GM12878 (cell line): ENCODE results near the gene NKAIN2. TPM values are rescaled to one million over a fixed set of nuclear protein-coding genes. Genes with fewer than 3 reads are reported as not detected.

Experiments
- ATAC-seq: fragments of 200-7000 bp; cut with Tn5 transposase; 3 replicates; pipeline ENCODE4 v1.9.1; 2020; ENCODE audit warnings: mild to moderate bottlenecking, moderate library complexity
- BruUV-seq: library from RNA; stranded (reverse); fragments of 400-500 nt; replicated peaks from 2 replicates; lab custom pipeline; 2021; lab: Mats Ljungman, UMichigan
- CTCF ChIA-PET: fragments of 300-600 bp; sonication (Branson Sonifier 250); formaldehyde crosslinking; extraction: SDS; loops from one replicate; lab custom pipeline; 2021; ENCODE audit warnings: inconsistent platforms; lab: Yijun Ruan, JAX
- POLR2A ChIA-PET: fragments of 350-600 bp; formaldehyde crosslinking; extraction: SDS; loops from one replicate; lab custom pipeline; 2021; ENCODE audit warnings: inconsistent platforms; lab: Charles Lee
- RAD21 ChIA-PET: fragments of 300-600 bp; sonication (Branson Sonifier 250); formaldehyde crosslinking; loops from one replicate; lab custom pipeline; 2023; ENCODE audit warnings: antibody characterized with exemption; ENCODE audit not compliant: unreplicated experiment; lab: Charles Lee
- SMC1A ChIA-PET: fragments of 300-600 bp; sonication (Branson Sonifier 250); formaldehyde crosslinking; loops from one replicate; lab custom pipeline; 2023; ENCODE audit not compliant: unreplicated experiment, uncharacterized antibody; lab: Charles Lee
- DNase-seq: peaks from one replicate; pipeline ENCODE4 v3.0.0-alpha.2; 2011; ENCODE audit warnings: low read depth, low spot score
- FAIRE-seq: peaks from 3 replicates; lab custom pipeline; 2011; peaks lifted over from hg19 to GRCh38; lab: Jason Lieb, UNC
- H2AFZ ChIP-seq: 2 replicates; pipeline ENCODE4 v1.6.0; 2011; ENCODE audit warnings: low read depth, low read length, control low read depth; ENCODE audit not compliant: control insufficient read depth
- H3K27ac ChIP-seq: 2 replicates; pipeline ENCODE4 v1.5.1; 2011; ENCODE audit warnings: control low read depth; ENCODE audit not compliant: control insufficient read depth, insufficient read depth
- H3K27me3 ChIP-seq, 2 experiments: replicated peaks in 1 of 2; 2 replicates each; pipeline versions ENCODE4 v1.6.0 to v1.6.1; 2011; ENCODE audit warnings: low read length in 1 of 2; ENCODE audit not compliant: control insufficient read depth in 2 of 2, insufficient read depth in 2 of 2
- H3K36me3 ChIP-seq, 2 experiments: 2 replicates each; pipeline ENCODE4 v1.5.1; 2011; ENCODE audit warnings: low read length in 1 of 2; ENCODE audit not compliant: control insufficient read depth in 2 of 2, insufficient read depth in 2 of 2
- H3K4me1 ChIP-seq: 2 replicates; pipeline ENCODE4 v1.6.1; 2011; ENCODE audit warnings: mild to moderate bottlenecking, low read length, moderate library complexity, mixed read lengths; ENCODE audit not compliant: control insufficient read depth, insufficient read depth
- H3K4me2 ChIP-seq: 2 replicates; pipeline ENCODE4 v1.6.0; 2011; ENCODE audit warnings: control low read depth; ENCODE audit not compliant: control insufficient read depth, insufficient read depth
- H3K4me3 ChIP-seq: fragments of 200-600 bp; sonication (generic); 2 replicates; pipeline ENCODE4 v1.5.1; 2016
- H3K79me2 ChIP-seq: 2 replicates; pipeline ENCODE4 v1.6.0; 2011; ENCODE audit warnings: low read length; ENCODE audit not compliant: control insufficient read depth, insufficient read depth
- H3K9ac ChIP-seq: 2 replicates; pipeline ENCODE4 v1.8.0; 2011; ENCODE audit warnings: low read length, control low read depth, mixed read lengths; ENCODE audit not compliant: control insufficient read depth, insufficient read depth
- H3K9me3 ChIP-seq: replicated peaks from 3 replicates; pipeline ENCODE4 v1.5.1; 2011; ENCODE audit warnings: mild to moderate bottlenecking, low read length; ENCODE audit not compliant: control insufficient read depth, insufficient read depth
- H4K20me1 ChIP-seq: 2 replicates; pipeline ENCODE4 v1.6.0; 2011; ENCODE audit not compliant: control insufficient read depth, insufficient read depth
- ATF2 ChIP-seq: IDR thresholded peaks from 2 replicates; pipeline ENCODE4 v1.6.1; 2012; ENCODE audit warnings: low read length, inconsistent platforms
- BMI1 ChIP-seq: fragments of 450-650 bp; IDR thresholded peaks from 2 replicates; pipeline ENCODE4 v1.6.1; 2016; ENCODE audit warnings: mild to moderate bottlenecking, moderate library complexity, borderline replicate concordance
- EP300 ChIP-seq, 2 experiments: fragments of 150-350 bp in 1 of 2; IDR thresholded peaks; 2 replicates each; pipeline ENCODE4 v1.6.1; 2011 to 2012; ENCODE audit warnings: low read depth in 2 of 2, low read length in 2 of 2, borderline replicate concordance in 1 of 2, improper control_type of control experiment in 1 of 2, inconsistent platforms in 1 of 2; ENCODE audit not compliant: control insufficient read depth in 1 of 2
- EZH2 ChIP-seq: IDR thresholded peaks from 2 replicates; pipeline ENCODE4 v1.6.1; 2012; ENCODE audit warnings: low read depth, mild to moderate bottlenecking, control low read depth, inconsistent platforms, low read length, borderline replicate concordance; ENCODE audit not compliant: control insufficient read depth
- GATAD2B ChIP-seq: fragments of 450-650 bp; conservative IDR thresholded peaks from 2 replicates; pipeline ENCODE4 v1.6.1; 2017; ENCODE audit warnings: low read depth, mild to moderate bottlenecking, moderate library complexity
- HDAC2 ChIP-seq: fragments of 200-600 bp; sonication (generic); IDR thresholded peaks from 2 replicates; pipeline ENCODE4 v1.6.1; 2017
- IRF3 ChIP-seq: fragments of 450-650 bp; IDR thresholded peaks from 2 replicates; pipeline ENCODE4 v1.6.1; 2014; ENCODE audit warnings: mild to moderate bottlenecking
- IRF4 ChIP-seq: IDR thresholded peaks from 2 replicates; pipeline ENCODE4 v1.6.1; 2011; ENCODE audit warnings: low read depth, low read length
- MXI1 ChIP-seq: fragments of 150-350 bp; IDR thresholded peaks from 2 replicates; pipeline ENCODE4 v1.6.1; 2011; ENCODE audit warnings: low read depth, mild to moderate bottlenecking, inconsistent platforms, low read length, improper control_type of control experiment
- NR2C2 ChIP-seq: IDR thresholded peaks from 2 replicates; pipeline ENCODE4 v1.6.1; 2011; ENCODE audit warnings: borderline replicate concordance, low read depth; ENCODE audit not compliant: control insufficient read depth, insufficient read length
- RELA ChIP-seq: fragments of 450-650 bp; IDR thresholded peaks from 2 replicates; pipeline ENCODE4 v1.8.0; 2014; ENCODE audit warnings: borderline replicate concordance; ENCODE audit not compliant: partially characterized antibody
- SREBF2 ChIP-seq: IDR thresholded peaks from 2 replicates; pipeline ENCODE4 v1.6.1; 2012; ENCODE audit warnings: mild to moderate bottlenecking, low read length
- ZNF687 ChIP-seq: fragments of 450-650 bp; IDR thresholded peaks from 2 replicates; pipeline ENCODE4 v1.6.1; 2017; ENCODE audit warnings: mild to moderate bottlenecking, moderate library complexity
- WGBS: methylation state at CpG from one replicate; pipeline ENCODE4 v1.1.6; 2016; ENCODE audit warnings: low lambda C conversion rate; ENCODE audit not compliant: insufficient replicate concordance, insufficient coverage; ENCODE audit errors: missing lambda C conversion rate; 5-methylcytosine and 5-hydroxymethylcytosine counted together
- in situ Hi-C: fragments of 300-500 bp; cut with MboI; formaldehyde crosslinking; loops from 9 replicates; pipeline ENCODE4 v1.14.3; 2018; ENCODE audit warnings: mixed read lengths
- intact Hi-C: fragments of 100-400 bp; cut with micrococcal nuclease; formaldehyde crosslinking; loops from one replicate; pipeline ENCODE4 v1.14.2; 2022; ENCODE audit not compliant: unreplicated experiment
- polyA plus RNA-seq, 11 experiments: library from polyadenylated mRNA; depleted of rRNA in 4 of 11; unstranded in 6 of 11; stranded (reverse) in 5 of 11; fragments of >200 nt; fragmentation: Nextera tagmentation in 4 of 11; fragmentation: Illumina TruSeq in 1 of 11; extraction: Ambion mirVana in 4 of 11; extraction: Trizol in 1 of 11; gene quantifications; 1 replicate in 1 of 11; 2 replicates in 10 of 11; pipeline versions ENCODE4 v1.2.1 to v1.2.3, GENCODE V29; 2011 to 2016; ENCODE audit warnings: inconsistent platforms in 2 of 11, missing spikeins in 2 of 11, low read depth in 1 of 11
- total RNA-seq, 4 experiments: library from RNA; depleted of rRNA in 3 of 4; stranded (reverse); fragments of >200 nt in 3 of 4; fragmentation: Illumina TruSeq in 1 of 4; extraction: Trizol in 1 of 4; gene quantifications; 2 replicates each; pipeline versions ENCODE4 v1.2.1 to v1.2.3, GENCODE V29; 2013 to 2021

The NKAIN2 gene
- total and polyA plus RNA-seq, 10 of the 15 experiments (the other 5 are each of a cell fraction or from before 2014, with no cell fraction given), result not detected

GRCh38 chr6:124008988-124009765 lies 205.5 kb downstream of the NKAIN2 start:
- 28% methylated on average over 6 of the region's 6 CpGs for WGBS
- DNase-seq (no peak), FAIRE-seq (no peak), ATAC-seq (no peak)
- no peaks in the 10 kb centered on the region for H3K79me2 ChIP-seq
- ChIA-PET SMC1A (no interaction called here), POLR2A (no interaction called here), RAD21 (no interaction called here), CTCF (no interaction called here)
- H3K4me1 ChIP-seq, result no peaks in the 10 kb centered on the region; the same call in 1 of the 2 replicates
- no peaks in the 10 kb centered on the region for H4K20me1 ChIP-seq
- H3K9ac ChIP-seq, result no peak overlapping the region
- H3K27ac ChIP-seq, result no peak overlapping the region
- no peaks in the 10 kb centered on the region for H3K9me3 ChIP-seq
- no peak overlapping the region for H3K4me2 ChIP-seq
- in situ Hi-C loops (no loop called here), intact Hi-C loops (no loop called here)
- no peaks in the 10 kb centered on the region; a peak in 1 of 4 replicates for H3K27me3 ChIP-seq
- BruUV-seq, result no TSS peak
- H3K4me3 ChIP-seq, result no peak overlapping the region
- TF ChIP-seq ZNF687 (no peak), RELA (no peak), EZH2 (no peak), GATAD2B (no peak), IRF4 (no peak), BMI1 (no peak), SREBF2 (no peak), HDAC2 (no peak), EP300 (IDR thresholded peaks at IDR 0.05; ENCODE audit: borderline replicate concordance in 1 of 2, control insufficient read depth in 1 of 2, low read depth in 2 of 2, low read length in 2 of 2) (no peak), MXI1 (no peak), ATF2 (no peak), IRF3 (no peak), NR2C2 (no peak)
- no peaks in the 10 kb centered on the region for H3K36me3 ChIP-seq
- H2AFZ ChIP-seq, result no peak overlapping the region
